ENCODE data around the gene SMAD3. TPM values are rescaled to one million over a fixed set of nuclear protein-coding genes. Genes with fewer than 3 reads are reported as not detected.

Gene SMAD3
- total and polyA plus RNA-seq, 3 experiments from 2014 or later, result 30.2 to 34.2 (median 31.7) TPM

- H3K27ac Mint-ChIP-seq, result peak overlapping the region; percentile 43 to 92 (median 83)
- POLR2A ChIA-PET, result interaction anchor here (1.2 kb wide), 1 partner anchor 14 kb away, joined by 5 read pairs; the partner anchor contains the start of genes AAGAB and IQCH
- no peaks in the 10 kb centered on the region for H3K27me3 Mint-ChIP-seq
- no peaks in the 10 kb centered on the region for H3K36me3 ChIP-seq (ENCODE audit: insufficient read depth, low read length)
- H3K27me3 ChIP-seq (ENCODE audit: insufficient read depth, low read length, poor library complexity, severe bottlenecking), result no peaks in the 10 kb centered on the region
- peak overlapping the region in 6 of 7 donors; percentile 58 to 80 (median 68) for H3K4me3 Mint-ChIP-seq
- H3K9me3 ChIP-seq (ENCODE audit: low read length), result no peaks in the 10 kb centered on the region
- no peaks in the 10 kb centered on the region for H3K9me3 Mint-ChIP-seq
- no peak overlapping the region for H3K4me3 ChIP-seq (ENCODE audit: low read length)
- H3K4me1 Mint-ChIP-seq, result peaks cover 45 to 68% (median 63%) of the 10 kb centered on the region in 3 donors
- H3K36me3 Mint-ChIP-seq, result peaks cover 2 to 19% (median 6%) of the 10 kb centered on the region in 3 donors
- peaks cover 34% of the 10 kb centered on the region for H3K4me1 ChIP-seq (ENCODE audit: insufficient read depth, low read length)
- peak in 3 of 5 donors; percentile 5 to 53 (median 18) for DNase-seq
- H3K27ac ChIP-seq (ENCODE audit: low read depth, low read length), result no peak overlapping the region
- CTCF ChIA-PET, result interaction anchor here (0.7 to 2.2 kb wide), 8 partner anchors 9 to 595 kb away, joined by 3 to 9 read pairs (median 5); partner anchors contain the start of genes AAGAB and IQCH
Measured at GRCh38 chr15:67240235-67241131, 175.1 kb downstream of the SMAD3 start.

DNA sequence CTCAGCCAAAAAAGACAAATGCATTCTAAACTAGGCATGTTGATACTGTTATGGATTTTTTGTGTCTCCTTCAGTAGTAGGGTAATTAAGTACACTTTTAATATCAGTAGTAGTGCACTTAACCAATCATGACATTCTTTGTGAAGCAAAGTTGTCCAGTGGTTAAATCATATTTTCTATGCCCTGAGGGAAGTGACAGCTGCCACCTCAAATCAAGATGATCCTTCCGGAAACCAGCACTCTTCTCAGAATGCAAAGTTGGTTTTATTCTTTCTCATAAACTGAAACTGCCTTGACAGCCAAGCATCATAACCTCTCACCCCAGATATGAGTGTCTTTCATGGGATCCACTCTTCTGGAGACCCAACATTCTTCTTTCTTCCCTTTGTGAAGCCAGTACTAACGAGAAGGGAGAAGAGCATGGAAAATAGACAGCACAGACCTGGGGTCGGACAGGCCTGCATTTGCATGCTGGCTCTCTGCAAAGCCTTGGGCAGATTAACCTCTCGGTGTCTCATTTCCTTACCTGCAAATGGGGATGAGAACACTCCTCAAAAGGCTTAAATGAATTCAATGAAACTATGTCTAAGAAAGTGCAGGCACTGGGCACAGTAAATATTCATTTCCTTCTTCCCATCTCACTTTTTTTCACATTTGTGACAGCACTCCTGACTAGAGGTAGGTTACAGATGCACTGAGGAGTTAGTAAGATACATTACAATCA lies 175.9 kb downstream of the SMAD3 start:
- POLR2A ChIA-PET, result interaction anchor here (1.2 kb wide), 1 partner anchor 13 kb away, joined by 5 read pairs; the partner anchor contains the start of genes AAGAB and IQCH
- peak overlapping the region; percentile 43 to 92 (median 83) for H3K27ac Mint-ChIP-seq
- H3K4me1 ChIP-seq (ENCODE audit: insufficient read depth, low read length), result peaks cover 34% of the 10 kb centered on the region
- no peaks in the 10 kb centered on the region for H3K27me3 Mint-ChIP-seq
- H3K4me3 ChIP-seq (ENCODE audit: low read length), result peak overlapping the region; percentile 44
- peaks cover 8 to 18% (median 9%) of the 10 kb centered on the region in 3 donors for H3K36me3 Mint-ChIP-seq
- H3K9me3 ChIP-seq (ENCODE audit: low read length), result no peaks in the 10 kb centered on the region
- peaks cover 46 to 70% (median 67%) of the 10 kb centered on the region in 3 donors for H3K4me1 Mint-ChIP-seq
- H3K27ac ChIP-seq (ENCODE audit: low read depth, low read length), result no peak overlapping the region
- H3K36me3 ChIP-seq (ENCODE audit: insufficient read depth, low read length), result no peaks in the 10 kb centered on the region
- H3K27me3 ChIP-seq (ENCODE audit: insufficient read depth, low read length, poor library complexity, severe bottlenecking), result no peaks in the 10 kb centered on the region
- H3K4me3 Mint-ChIP-seq, result peak overlapping the region; percentile 3 to 80 (median 67)
- no peaks in the 10 kb centered on the region for H3K9me3 Mint-ChIP-seq
- CTCF ChIA-PET, result interaction anchor here (1.2 to 2.2 kb wide), 4 partner anchors 10 to 30 kb away, joined by 3 to 6 read pairs (median 4); partner anchors contain the start of genes AAGAB and IQCH
- DNase-seq, result peak in 1 of 5 donors; percentile 6

DNA sequence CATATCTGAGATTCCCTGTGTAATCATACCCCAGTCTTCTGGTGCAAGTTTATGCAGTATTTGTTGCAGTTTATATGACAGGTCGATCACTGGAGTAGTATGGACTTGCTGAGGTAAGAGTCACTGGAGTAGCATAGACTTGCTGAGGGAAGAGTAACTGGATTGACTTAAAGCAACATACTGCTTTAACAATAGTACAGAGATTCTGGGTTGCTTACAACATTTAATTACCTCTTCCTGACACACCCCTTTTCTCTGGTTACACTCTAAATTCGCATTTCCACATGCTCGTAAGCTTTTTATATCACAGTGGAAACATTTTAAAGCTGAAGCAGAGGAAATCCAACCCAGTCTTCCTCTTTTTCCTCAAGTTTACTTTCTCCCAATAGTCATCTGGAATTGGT lies 177.3 kb downstream of the SMAD3 start:
- Histone ChIP-seq H3K27me3 (ENCODE audit: insufficient read depth, low read length, poor library complexity, severe bottlenecking) (no peaks in the 10 kb centered on the region), H3K4me3 (ENCODE audit: low read length) (no peak overlapping the region), H3K27ac (ENCODE audit: low read depth, low read length) (no peak overlapping the region), H3K9me3 (ENCODE audit: low read length) (no peaks in the 10 kb centered on the region), H3K4me1 (ENCODE audit: insufficient read depth, low read length) (peaks cover 34% of the 10 kb centered on the region), H3K36me3 (ENCODE audit: insufficient read depth, low read length) (no peaks in the 10 kb centered on the region)
- Mint-ChIP-seq H3K9me3 (peaks cover 0 to 4% (median 0%) of the 10 kb centered on the region in 5 donors), H3K4me1 (peaks cover 46 to 67% (median 61%) of the 10 kb centered on the region in 3 donors), H3K4me3 (peak overlapping the region in 5 of 7 donors; percentile 7 to 61 (median 16)), H3K27ac (peak overlapping the region; percentile 22 to 86 (median 63)), H3K36me3 (peaks cover 15 to 29% (median 19%) of the 10 kb centered on the region in 3 donors), H3K27me3 (no peaks in the 10 kb centered on the region)
- no peak for DNase-seq
- POLR2A ChIA-PET, result no interaction called here
- CTCF ChIA-PET, result no interaction called here

Other genes starting within 250 kb of the SMAD3 start
- gene AAGAB, start 189.1 kb downstream of the SMAD3 start, total RNA-seq, result 10 to 100 TPM; 66.6 to 76.1 TPM
- gene AAGAB, start 189.1 kb downstream of the SMAD3 start, polyA plus RNA-seq, result 53.9 TPM
- gene IQCH, start 189.2 kb downstream of the SMAD3 start, total RNA-seq, result 1 to 10 TPM; 1.0 to 1.3 TPM
- gene IQCH, start 189.2 kb downstream of the SMAD3 start, polyA plus RNA-seq, result 0.52 TPM